WTC11 (cell line): ENCODE results near the gene SPATA12. TPM values are rescaled to one million over a fixed set of nuclear protein-coding genes. Genes with fewer than 3 reads are reported as not detected.

Experiments
- ATAC-seq: fragments of 200-7000 bp; cut with Tn5 transposase; 2 replicates; pipeline ENCODE4 v1.10.0; 2021; ENCODE audit warnings: mild to moderate bottlenecking, moderate library complexity
- CTCF ChIA-PET: fragments of 300-600 bp; sonication (Branson Sonifier 250); formaldehyde crosslinking; loops from one replicate; lab custom pipeline; 2021; ENCODE audit warnings: antibody characterized with exemption; lab: Charles Lee
- POLR2A ChIA-PET: fragments of 350-600 bp; sonication (Branson Sonifier 250); formaldehyde crosslinking; loops from one replicate; lab custom pipeline; 2021; ENCODE audit warnings: antibody characterized with exemption; lab: Charles Lee
- DNase-seq: peaks from one replicate; pipeline ENCODE4 v3.0.0; 2021; ENCODE audit warnings: low spot score
- H3K27ac Mint-ChIP-seq: 2 replicates; pipeline ENCODE4 v1.8.0; 2021; ENCODE audit warnings: mixed read lengths
- H3K27me3 Mint-ChIP-seq: 2 replicates; pipeline ENCODE4 v1.8.0; 2021; ENCODE audit warnings: low read depth, mild to moderate bottlenecking, moderate library complexity, mixed read lengths
- H3K36me3 Mint-ChIP-seq: 2 replicates; pipeline ENCODE4 v1.8.0; 2021; ENCODE audit warnings: mixed read lengths
- H3K4me1 Mint-ChIP-seq: 2 replicates; pipeline ENCODE4 v1.8.0; 2022; ENCODE audit warnings: mixed read lengths
- H3K4me3 Mint-ChIP-seq: 2 replicates; pipeline ENCODE4 v1.8.0; 2021; ENCODE audit warnings: mild to moderate bottlenecking, moderate library complexity, mixed read lengths
- H3K9me3 Mint-ChIP-seq: 2 replicates; pipeline ENCODE4 v1.8.0; 2021; ENCODE audit warnings: mixed read lengths
- CREB1 ChIP-seq: sonication (generic); formaldehyde crosslinking; IDR thresholded peaks from 2 replicates; pipeline ENCODE4 v1.8.0; 2023; ENCODE audit warnings: mild to moderate bottlenecking, missing genetic modification reagents
- ELF4 ChIP-seq: sonication (generic); formaldehyde crosslinking; IDR thresholded peaks from 2 replicates; pipeline ENCODE4 v1.8.1; 2022; ENCODE audit warnings: low read depth, mild to moderate bottlenecking, moderate library complexity, missing genetic modification reagents
- EMX1 ChIP-seq: fragments of 250-450 bp; sonication (Bioruptor Pico); IDR thresholded peaks from 2 replicates; pipeline ENCODE4 v1.8.0; 2021; ENCODE audit warnings: mild to moderate bottlenecking
- ETV6 ChIP-seq: sonication (generic); formaldehyde crosslinking; IDR thresholded peaks from 2 replicates; pipeline ENCODE4 v1.8.1; 2022; ENCODE audit warnings: mild to moderate bottlenecking, missing genetic modification reagents
- GRHL2 ChIP-seq: fragments of 250-450 bp; sonication (Bioruptor Pico); IDR thresholded peaks from 2 replicates; pipeline ENCODE4 v1.8.0; 2022; ENCODE audit warnings: mild to moderate bottlenecking, moderate library complexity; ENCODE audit not compliant: insufficient replicate concordance, severe bottlenecking
- JAZF1 ChIP-seq: fragments of 250-450 bp; sonication (Bioruptor Pico); IDR thresholded peaks from 2 replicates; pipeline ENCODE4 v1.9.0; 2021; ENCODE audit warnings: moderate library complexity, mild to moderate bottlenecking, inconsistent platforms
- MXD4 ChIP-seq: fragments of 250-450 bp; sonication (Bioruptor Pico); IDR thresholded peaks from 2 replicates; pipeline ENCODE4 v1.8.0; 2021; ENCODE audit warnings: mild to moderate bottlenecking, moderate library complexity, borderline replicate concordance
- TCF7 ChIP-seq: sonication (generic); formaldehyde crosslinking; IDR thresholded peaks from 2 replicates; pipeline ENCODE4 v1.8.0; 2022; ENCODE audit warnings: mild to moderate bottlenecking, low read depth, missing genetic modification reagents, moderate library complexity
- ZNF263 ChIP-seq: sonication (generic); formaldehyde crosslinking; IDR thresholded peaks from 2 replicates; pipeline ENCODE4 v1.8.1; 2022; ENCODE audit warnings: low read depth, mild to moderate bottlenecking, moderate library complexity, missing genetic modification reagents
- total RNA-seq: library from RNA; stranded (reverse); gene quantifications from 3 replicates; pipeline ENCODE4 v1.2.3, GENCODE V29; 2021
- TF ChIP-seq, protein P1 (sequence below): sonication (generic); formaldehyde crosslinking; conservative IDR thresholded peaks from 2 replicates; pipeline ENCODE4 v1.8.1; 2023; ENCODE audit warnings: mild to moderate bottlenecking, low read depth, missing genetic modification reagents, moderate library complexity
- TF ChIP-seq, protein P2 (sequence below): fragments of 250-450 bp; sonication (Bioruptor Pico); conservative IDR thresholded peaks from 2 replicates; pipeline ENCODE4 v1.9.0; 2021; ENCODE audit warnings: mild to moderate bottlenecking
- TF ChIP-seq, protein P3 (sequence below): sonication (generic); formaldehyde crosslinking; IDR thresholded peaks from 2 replicates; pipeline ENCODE4 v1.8.1; 2023; ENCODE audit warnings: mild to moderate bottlenecking, missing genetic modification reagents
- TF ChIP-seq, protein P4 (sequence below): sonication (generic); formaldehyde crosslinking; IDR thresholded peaks from 2 replicates; pipeline ENCODE4 v1.8.1; 2022; ENCODE audit warnings: mild to moderate bottlenecking, moderate library complexity, missing genetic modification reagents

Gene SPATA12
- total RNA-seq, 1 experiment from 2014 or later, result 0.39 TPM

DNA sequence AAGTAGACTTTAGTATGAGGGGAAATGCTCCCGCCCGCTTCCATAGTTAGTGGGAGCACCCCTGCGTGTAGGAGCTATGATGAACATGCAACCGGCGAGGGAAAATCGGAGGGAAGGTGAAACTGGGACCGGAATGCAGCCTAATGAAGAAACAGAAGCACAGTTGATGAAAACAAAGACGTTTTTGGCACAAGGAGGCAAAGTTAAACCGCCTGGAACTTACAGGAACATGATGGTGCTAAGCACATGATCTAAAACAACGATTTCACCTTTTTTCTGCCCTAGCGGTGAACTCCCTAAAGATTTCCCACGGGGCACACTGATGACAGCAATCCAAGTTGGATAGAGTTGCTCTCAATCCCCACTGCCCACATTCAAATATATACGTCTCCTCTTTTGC, 49.4 kb upstream of the SPATA12 start (continued):
- TF ChIP-seq ELF4 (CRISPR knock-in tag), result no peak
- no peak for TF ChIP-seq GRHL2 (CRISPR knock-in tag)
- TF ChIP-seq, protein P1, sequence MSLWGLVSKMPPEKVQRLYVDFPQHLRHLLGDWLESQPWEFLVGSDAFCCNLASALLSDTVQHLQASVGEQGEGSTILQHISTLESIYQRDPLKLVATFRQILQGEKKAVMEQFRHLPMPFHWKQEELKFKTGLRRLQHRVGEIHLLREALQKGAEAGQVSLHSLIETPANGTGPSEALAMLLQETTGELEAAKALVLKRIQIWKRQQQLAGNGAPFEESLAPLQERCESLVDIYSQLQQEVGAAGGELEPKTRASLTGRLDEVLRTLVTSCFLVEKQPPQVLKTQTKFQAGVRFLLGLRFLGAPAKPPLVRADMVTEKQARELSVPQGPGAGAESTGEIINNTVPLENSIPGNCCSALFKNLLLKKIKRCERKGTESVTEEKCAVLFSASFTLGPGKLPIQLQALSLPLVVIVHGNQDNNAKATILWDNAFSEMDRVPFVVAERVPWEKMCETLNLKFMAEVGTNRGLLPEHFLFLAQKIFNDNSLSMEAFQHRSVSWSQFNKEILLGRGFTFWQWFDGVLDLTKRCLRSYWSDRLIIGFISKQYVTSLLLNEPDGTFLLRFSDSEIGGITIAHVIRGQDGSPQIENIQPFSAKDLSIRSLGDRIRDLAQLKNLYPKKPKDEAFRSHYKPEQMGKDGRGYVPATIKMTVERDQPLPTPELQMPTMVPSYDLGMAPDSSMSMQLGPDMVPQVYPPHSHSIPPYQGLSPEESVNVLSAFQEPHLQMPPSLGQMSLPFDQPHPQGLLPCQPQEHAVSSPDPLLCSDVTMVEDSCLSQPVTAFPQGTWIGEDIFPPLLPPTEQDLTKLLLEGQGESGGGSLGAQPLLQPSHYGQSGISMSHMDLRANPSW, result no peak
- TF ChIP-seq, all 79 proteins: peak for 0

DNA sequence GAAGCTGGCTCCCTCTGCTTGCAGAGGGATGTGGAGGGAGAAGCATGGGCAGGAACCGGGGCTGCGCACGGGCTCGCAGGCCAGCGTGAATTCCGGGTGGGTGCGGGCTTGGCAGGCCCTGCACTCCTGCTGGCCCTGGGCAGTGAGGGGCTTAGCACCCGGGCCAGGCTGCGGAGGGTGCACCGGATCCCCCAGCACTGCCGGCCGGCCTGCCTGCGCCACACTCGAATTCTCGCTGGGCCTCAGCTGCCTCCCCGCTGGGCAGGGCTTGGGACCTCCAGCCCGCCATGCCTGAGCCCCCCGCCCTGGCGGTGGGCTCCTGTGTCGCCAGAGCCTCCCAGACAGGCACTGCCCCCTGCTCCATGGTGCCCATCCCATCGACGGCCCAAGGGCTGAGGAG, 47.6 kb upstream of the SPATA12 start:
- CTCF ChIA-PET, result interaction anchor here (0.7 kb wide), 1 partner anchor 8 kb away, joined by 3 read pairs; no protein-coding TSS in a partner anchor
- Mint-ChIP-seq H3K27ac (no peak overlapping the region), H3K27me3 (no peaks in the 10 kb centered on the region), H3K4me1 (peaks cover 31% of the 10 kb centered on the region), H3K9me3 (peaks cover 12% of the 10 kb centered on the region), H3K4me3 (no peak overlapping the region), H3K36me3 (peaks cover 9% of the 10 kb centered on the region; the same call in 1 of the 2 replicates)
- ATAC-seq, result no peak
- no peak for DNase-seq
- TF ChIP-seq, protein P2, sequence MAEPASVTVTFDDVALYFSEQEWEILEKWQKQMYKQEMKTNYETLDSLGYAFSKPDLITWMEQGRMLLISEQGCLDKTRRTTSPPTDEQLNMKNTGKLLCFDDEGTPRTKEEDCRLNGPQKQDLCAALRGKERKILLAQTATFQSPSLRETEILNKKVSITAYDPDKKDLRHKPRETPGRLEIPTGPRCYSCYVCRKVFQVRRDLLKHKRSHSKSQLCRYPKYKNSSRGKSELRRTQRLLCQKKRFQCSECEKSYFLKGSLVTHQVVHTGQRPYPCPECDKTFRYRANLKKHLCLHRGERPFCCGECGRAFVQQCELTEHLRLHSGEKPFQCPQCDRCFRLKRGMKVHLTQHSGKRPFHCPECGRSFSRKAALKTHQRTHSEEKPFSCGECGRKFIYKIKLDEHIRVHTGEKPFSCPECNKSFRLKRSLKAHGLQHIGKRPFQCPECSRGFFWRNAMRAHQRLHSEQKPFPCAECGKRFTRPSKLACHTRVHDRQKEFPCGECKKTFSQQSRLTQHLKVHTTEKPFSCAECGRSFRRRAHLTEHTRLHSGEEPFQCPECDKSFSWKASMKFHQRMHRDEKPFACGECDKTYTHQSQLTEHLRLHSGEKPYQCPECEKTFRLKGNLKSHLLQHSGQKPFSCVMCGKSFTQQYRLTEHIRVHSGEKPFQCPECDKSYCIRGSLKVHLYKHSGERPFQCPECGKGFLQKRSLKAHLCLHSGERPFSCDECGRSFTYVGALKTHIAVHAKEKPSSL (CRISPR knock-in tag), result no peak
- TF ChIP-seq EMX1 (CRISPR knock-in tag), result no peak
- POLR2A ChIA-PET, result interaction anchor here (0.6 kb wide), 1 partner anchor 569 kb away, joined by 3 read pairs; no protein-coding TSS in a partner anchor

DNA sequence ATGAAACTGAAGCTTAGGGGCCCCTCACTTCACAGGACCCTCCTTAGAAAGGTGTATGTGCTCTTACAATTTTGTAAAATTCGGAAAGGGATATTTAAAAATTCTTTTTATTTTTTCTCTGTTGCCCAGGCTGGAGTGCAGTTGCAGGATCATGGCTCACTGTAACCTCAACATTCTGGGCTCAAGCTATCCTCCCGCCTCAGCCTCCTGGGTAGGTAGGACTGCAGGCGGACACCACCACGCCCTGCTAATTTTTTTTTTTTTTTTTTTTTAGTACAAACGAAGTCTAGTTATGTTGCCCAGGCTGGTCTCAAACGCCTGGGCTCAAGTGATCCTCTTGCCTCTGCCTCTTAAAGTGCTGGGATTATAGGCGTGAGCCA, 45.1 kb upstream of the SPATA12 start:
- Mint-ChIP-seq H3K27ac (peak overlapping the region; percentile 91), H3K4me3 (no peak overlapping the region), H3K4me1 (peaks cover 38% of the 10 kb centered on the region), H3K27me3 (no peaks in the 10 kb centered on the region), H3K36me3 (peaks cover 9% of the 10 kb centered on the region; the same call in 1 of the 2 replicates), H3K9me3 (peaks cover 12% of the 10 kb centered on the region)
- DNase-seq (no peak), ATAC-seq (no peak)
- TF ChIP-seq TCF7 (CRISPR knock-in tag) (no peak), ZNF263 (CRISPR knock-in tag) (no peak), ETV6 (CRISPR knock-in tag) (no peak), JAZF1 (CRISPR knock-in tag) (no peak), CREB1 (CRISPR knock-in tag) (no peak), MXD4 (CRISPR knock-in tag) (no peak)
- TF ChIP-seq, protein P3, sequence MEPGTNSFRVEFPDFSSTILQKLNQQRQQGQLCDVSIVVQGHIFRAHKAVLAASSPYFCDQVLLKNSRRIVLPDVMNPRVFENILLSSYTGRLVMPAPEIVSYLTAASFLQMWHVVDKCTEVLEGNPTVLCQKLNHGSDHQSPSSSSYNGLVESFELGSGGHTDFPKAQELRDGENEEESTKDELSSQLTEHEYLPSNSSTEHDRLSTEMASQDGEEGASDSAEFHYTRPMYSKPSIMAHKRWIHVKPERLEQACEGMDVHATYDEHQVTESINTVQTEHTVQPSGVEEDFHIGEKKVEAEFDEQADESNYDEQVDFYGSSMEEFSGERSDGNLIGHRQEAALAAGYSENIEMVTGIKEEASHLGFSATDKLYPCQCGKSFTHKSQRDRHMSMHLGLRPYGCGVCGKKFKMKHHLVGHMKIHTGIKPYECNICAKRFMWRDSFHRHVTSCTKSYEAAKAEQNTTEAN (CRISPR knock-in tag), result no peak
- TF ChIP-seq, protein P4, sequence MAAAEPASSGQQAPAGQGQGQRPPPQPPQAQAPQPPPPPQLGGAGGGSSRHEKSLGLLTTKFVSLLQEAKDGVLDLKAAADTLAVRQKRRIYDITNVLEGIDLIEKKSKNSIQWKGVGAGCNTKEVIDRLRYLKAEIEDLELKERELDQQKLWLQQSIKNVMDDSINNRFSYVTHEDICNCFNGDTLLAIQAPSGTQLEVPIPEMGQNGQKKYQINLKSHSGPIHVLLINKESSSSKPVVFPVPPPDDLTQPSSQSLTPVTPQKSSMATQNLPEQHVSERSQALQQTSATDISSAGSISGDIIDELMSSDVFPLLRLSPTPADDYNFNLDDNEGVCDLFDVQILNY (CRISPR knock-in tag), result no peak
- TF ChIP-seq, protein P2 (CRISPR knock-in tag), result no peak
- CTCF ChIA-PET, result interaction anchor here (0.5 to 1.1 kb wide), 3 partner anchors 26 to 597 kb away, joined by 3 to 4 read pairs (median 3); no protein-coding TSS in a partner anchor
- POLR2A ChIA-PET, result no interaction called here
